Heart left ventricle (tissue), 16 donors: ENCODE results near the gene TGFBR3L. TPM values are rescaled to one million over a fixed set of nuclear protein-coding genes. Genes with fewer than 3 reads are reported as not detected.

Source experiments
- ATAC-seq, 4 donors: fragments of 200-7000 bp; cut with Tn5 transposase; one replicate each; pipeline ENCODE4 v1.9.1; 2020 to 2022; ENCODE audit warnings: moderate library complexity in 4 of 4, mild to moderate bottlenecking in 3 of 4, moderate number of reproducible peaks in 1 of 4
- DNase-seq, 5 donors: peaks; one replicate each; pipeline ENCODE4 v3.0.0-alpha.2; 2020
- H3K27ac ChIP-seq, 12 donors: fragments of 200-600 bp; sonication (generic) in 4 of 12; one replicate each; pipeline versions ENCODE4 v1.5.0 to v1.8.0; 2016 to 2022; ENCODE audit warnings: mild to moderate bottlenecking in 2 of 12
- H3K27me3 ChIP-seq, 9 donors: fragments of 200-600 bp; sonication (generic) in 2 of 9; one replicate each; pipeline versions ENCODE4 v1.5.1 to v1.8.0; 2016 to 2022; ENCODE audit warnings: mild to moderate bottlenecking in 3 of 9
- H3K36me3 ChIP-seq, 9 donors: fragments of 200-600 bp; sonication (generic) in 2 of 9; one replicate each; pipeline versions ENCODE4 v1.5.0 to v1.8.0; 2018 to 2022; ENCODE audit warnings: mild to moderate bottlenecking in 2 of 9
- H3K4me1 ChIP-seq, 12 donors: fragments of 200-600 bp; sonication (generic) in 4 of 12; one replicate each; pipeline versions ENCODE4 v1.5.0 to v1.8.0; 2016 to 2022; ENCODE audit warnings: mild to moderate bottlenecking in 3 of 12
- H3K4me3 ChIP-seq, 12 donors: fragments of 200-600 bp; sonication (generic) in 4 of 12; one replicate each; pipeline versions ENCODE4 v1.5.0 to v1.8.0; 2017 to 2022; ENCODE audit warnings: mild to moderate bottlenecking in 9 of 12, moderate library complexity in 4 of 12
- H3K9me3 ChIP-seq, 12 donors: fragments of 200-600 bp; sonication (generic) in 4 of 12; one replicate each; pipeline versions ENCODE4 v1.5.0 to v1.8.0; 2016 to 2022; ENCODE audit warnings: mild to moderate bottlenecking in 1 of 12
- CTCF ChIP-seq, 12 donors: fragments of 200-600 bp; sonication (generic) in 4 of 12; IDR thresholded peaks; one replicate each; pipeline versions ENCODE4 v1.5.0 to v1.8.0; 2018 to 2022; ENCODE audit warnings: antibody characterized with exemption in 12 of 12, mild to moderate bottlenecking in 5 of 12
- POLR2A ChIP-seq, 2 donors: fragments of 450-650 bp; IDR thresholded peaks; one replicate each; pipeline ENCODE4 v1.6.1; 2017; ENCODE audit warnings: antibody characterized with exemption in 2 of 2, mild to moderate bottlenecking in 2 of 2, moderate library complexity in 2 of 2
- WGBS, 4 donors: extraction: QIAGEN DNeasy Blood & Tissue Kit in 2 of 4; methylation state at CpG; one replicate each; pipeline versions ENCODE4 v1.1.5 to v1.1.7; 2013 to 2018; 5-methylcytosine and 5-hydroxymethylcytosine counted together
- intact Hi-C, 10 donors: fragments of 100-400 bp; cut with DNase I; formaldehyde crosslinking; loops; one replicate each; pipeline versions ENCODE4 v1.11.1 to v1.14.2; 2022
- polyA plus RNA-seq, 2 donors: library from polyadenylated mRNA; stranded (reverse); fragments of 200-250 nt; gene quantifications; one replicate each; pipeline ENCODE4 v1.2.3, GENCODE V29; 2013
- total RNA-seq, 9 donors: library from RNA; depleted of rRNA in 2 of 9; stranded (reverse); fragments of >200 nt in 2 of 9; fragmentation: NEBNext Ultra II Directional in 3 of 9; extraction: Animal tissue kit (Norgen Biotek cat#: 25700) in 3 of 9; gene quantifications; one replicate each; pipeline versions ENCODE4 v1.1.0 to v1.2.4, GENCODE V29; 2016 to 2023
- donor health status: ischemic (EF 13 %, LVEDD 7.1; RV severe dilation, severe dysfunction).
- donor health status: healthy with polysubstance abuse.
- donor health status: DM: no; HTN: yes; CAD: no.
- donor health status: DM: no; HTN: no; CAD: no.
- donor health status: ischemic (EF 25% LVEDD 6.9; RV normal size, moderate dysfunction).
- donor health status: ischemic (EF 25% LVEDD 5.7; RV mildly dilated, moderate dysfunction).
- donor health status: healthy.
- donor health status: DM: yes; HTN: yes; CAD: no.
- donor health status: ischemic (EF 35%, LVEDD 5.7; RV mildly dilated, moderate dysfunction).
- donor health status: nonischemic (EF 11% LVEDD 7.7; RV severe dilation, severe dysfunction).
- donor health status: DM: yes; HTN: yes; CAD: no.
- donor health status: PGD.
- donor health status: ischemic (EF 29% LVEDD 5.4; RV normal size, mild dysfunction).
- donor health status: nonischemic (EF 23%, LVEDD 6.1; RV moderate dilation, normal function).

Gene TGFBR3L
- total and polyA plus RNA-seq, 11 donors, result 0.76 to 41.2 (median 6.8) TPM

- intact Hi-C loops, result no loop called here
- Histone ChIP-seq H3K4me1 (peaks cover 0 to under 1% (median 0%) of the 10 kb centered on the region in 12 donors), H3K27ac (no peak overlapping the region), H3K9me3 (no peaks in the 10 kb centered on the region), H3K4me3 (no peak overlapping the region), H3K27me3 (peaks cover 0 to 30% (median 0%) of the 10 kb centered on the region in 9 donors), H3K36me3 (no peaks in the 10 kb centered on the region)
- DNase-seq (no peak), ATAC-seq (no peak)
- no peak for TF ChIP-seq POLR2A (IDR thresholded peaks at IDR 0.05)
- TF ChIP-seq CTCF (IDR thresholded peaks at IDR 0.05), result no peak
- WGBS, 4 donors, result 87 to 89% (median 88%) methylated on average over 11 of the region's 11 CpGs
Measured at GRCh38 chr19:7897292-7897691, 17.3 kb upstream of the TGFBR3L start.

GRCh38 chr19:7898967-7899366 lies 15.7 kb upstream of the TGFBR3L start:
- Histone ChIP-seq H3K27me3 (peaks cover 0 to 16% (median 0%) of the 10 kb centered on the region in 9 donors), H3K4me3 (no peak overlapping the region), H3K27ac (no peak overlapping the region), H3K9me3 (no peaks in the 10 kb centered on the region), H3K36me3 (no peaks in the 10 kb centered on the region), H3K4me1 (peaks cover 0 to 10% (median 8%) of the 10 kb centered on the region in 12 donors)
- DNase-seq, result no peak
- ATAC-seq, result no peak
- intact Hi-C loops, result no loop called here
- 88 to 93% (median 91%) methylated on average over 16 of the region's 16 CpGs for WGBS, 4 donors
- TF ChIP-seq CTCF (IDR thresholded peaks at IDR 0.05) (no peak), POLR2A (IDR thresholded peaks at IDR 0.05) (no peak)

- ATAC-seq, result no peak
- TF ChIP-seq CTCF (IDR thresholded peaks at IDR 0.05), result no peak
- H3K4me3 ChIP-seq, result no peak overlapping the region
- peak in 1 of 5 donors; percentile 60 for DNase-seq
- no peaks in the 10 kb centered on the region for H3K9me3 ChIP-seq
- peaks cover 0 to 17% (median 14%) of the 10 kb centered on the region in 12 donors for H3K4me1 ChIP-seq
- no peaks in the 10 kb centered on the region for H3K36me3 ChIP-seq
- 84 to 90% (median 87%) methylated on average over 16 to 34 of the region's 34 CpGs for WGBS, 4 donors
- intact Hi-C loops, result loop anchor here in 5 of 10 donors (5.0 to 10.0 kb wide), 6 partner anchors 33 to 245 kb away; partner anchors contain the start of gene TRAPPC5 (in 1 of the 5)
- no peak overlapping the region for H3K27ac ChIP-seq
- peaks cover 0 to 8% (median 0%) of the 10 kb centered on the region in 9 donors for H3K27me3 ChIP-seq
Measured at GRCh38 chr19:7899751-7900378, 14.8 kb upstream of the TGFBR3L start.

GRCh38 chr19:7900401-7900870 lies 14.2 kb upstream of the TGFBR3L start:
- Histone ChIP-seq H3K4me3 (no peak overlapping the region), H3K4me1 (peaks cover 0 to 22% (median 19%) of the 10 kb centered on the region in 12 donors), H3K27ac (no peak overlapping the region), H3K9me3 (no peaks in the 10 kb centered on the region), H3K36me3 (no peaks in the 10 kb centered on the region), H3K27me3 (peaks cover 0 to 2% (median 0%) of the 10 kb centered on the region in 9 donors)
- DNase-seq (no peak), ATAC-seq (no peak)
- intact Hi-C loops, result loop anchor here in 5 of 10 donors (5.0 to 10.0 kb wide), 6 partner anchors 33 to 246 kb away; partner anchors contain the start of gene TRAPPC5 (in 1 of the 5)
- WGBS, 4 donors, result 80 to 87% (median 84%) methylated on average over 8 to 21 of the region's 21 CpGs
- TF ChIP-seq POLR2A (IDR thresholded peaks at IDR 0.05), result no peak
- no peak for TF ChIP-seq CTCF (IDR thresholded peaks at IDR 0.05)
